HEK293 (cell line): ENCODE data around the gene PDLIM4.

ENCODE experiments used
- ATF2 ChIP-seq: fragments of 450-650 bp; formaldehyde crosslinking; IDR thresholded peaks from 2 replicates; pipeline ENCODE4 v1.5.1; 2016; ENCODE audit warnings: missing biosample characterization, missing genetic modification characterization, low read depth
- PBX3 ChIP-seq: sonication (generic); formaldehyde crosslinking; IDR thresholded peaks from 2 replicates; pipeline ENCODE4 v1.8.1; 2022; ENCODE audit warnings: mild to moderate bottlenecking, moderate library complexity, missing genetic modification reagents
- PRDM4 ChIP-seq: fragments of 450-650 bp; formaldehyde crosslinking; IDR thresholded peaks from 2 replicates; pipeline ENCODE4 v1.5.1; 2017; ENCODE audit warnings: missing biosample characterization, missing genetic modification characterization
- YY1 ChIP-seq: fragments of 450-650 bp; formaldehyde crosslinking; IDR thresholded peaks from 2 replicates; pipeline ENCODE4 v1.5.1; 2018; ENCODE audit warnings: missing biosample characterization, missing genetic modification characterization
- ZBTB7A ChIP-seq: fragments of 450-650 bp; formaldehyde crosslinking; IDR thresholded peaks from 2 replicates; pipeline ENCODE4 v1.5.1; 2016; ENCODE audit warnings: low read depth, missing biosample characterization, missing genetic modification characterization
- ZNF16 ChIP-seq: fragments of 450-650 bp; formaldehyde crosslinking; IDR thresholded peaks from 2 replicates; pipeline ENCODE4 v1.5.1; 2016; ENCODE audit warnings: low read depth, missing biosample characterization, missing genetic modification characterization
- ZNF24 ChIP-seq: fragments of 450-650 bp; formaldehyde crosslinking; IDR thresholded peaks from 2 replicates; pipeline ENCODE4 v1.5.1; 2016; ENCODE audit warnings: missing biosample characterization, missing genetic modification characterization
- ZNF280C ChIP-seq: fragments of 450-650 bp; formaldehyde crosslinking; IDR thresholded peaks from 2 replicates; pipeline ENCODE4 v1.5.1; 2016; ENCODE audit warnings: missing biosample characterization, missing genetic modification characterization
- ZNF311 ChIP-seq: fragments of 450-650 bp; formaldehyde crosslinking; IDR thresholded peaks from 2 replicates; pipeline ENCODE4 v1.5.1; 2017; ENCODE audit warnings: missing biosample characterization, missing genetic modification characterization, borderline replicate concordance
- ZNF596 ChIP-seq: fragments of 450-650 bp; IDR thresholded peaks from 2 replicates; pipeline ENCODE4 v1.5.0; 2018; ENCODE audit warnings: missing biosample characterization, mild to moderate bottlenecking, missing genetic modification characterization, moderate library complexity
- TF ChIP-seq, protein P1 (sequence below): fragments of 450-650 bp; formaldehyde crosslinking; IDR thresholded peaks from 2 replicates; pipeline ENCODE4 v1.5.1; 2016; ENCODE audit warnings: missing biosample characterization, missing genetic modification characterization
- TF ChIP-seq, protein P2 (sequence below): fragments of 450-650 bp; formaldehyde crosslinking; IDR thresholded peaks from 2 replicates; pipeline ENCODE4 v1.5.1; 2017; ENCODE audit warnings: missing biosample characterization, missing genetic modification characterization
- TF ChIP-seq, protein P3 (sequence below): fragments of 450-650 bp; formaldehyde crosslinking; IDR thresholded peaks from 2 replicates; pipeline ENCODE4 v1.5.1; 2016; ENCODE audit warnings: missing biosample characterization, missing genetic modification characterization

DNA sequence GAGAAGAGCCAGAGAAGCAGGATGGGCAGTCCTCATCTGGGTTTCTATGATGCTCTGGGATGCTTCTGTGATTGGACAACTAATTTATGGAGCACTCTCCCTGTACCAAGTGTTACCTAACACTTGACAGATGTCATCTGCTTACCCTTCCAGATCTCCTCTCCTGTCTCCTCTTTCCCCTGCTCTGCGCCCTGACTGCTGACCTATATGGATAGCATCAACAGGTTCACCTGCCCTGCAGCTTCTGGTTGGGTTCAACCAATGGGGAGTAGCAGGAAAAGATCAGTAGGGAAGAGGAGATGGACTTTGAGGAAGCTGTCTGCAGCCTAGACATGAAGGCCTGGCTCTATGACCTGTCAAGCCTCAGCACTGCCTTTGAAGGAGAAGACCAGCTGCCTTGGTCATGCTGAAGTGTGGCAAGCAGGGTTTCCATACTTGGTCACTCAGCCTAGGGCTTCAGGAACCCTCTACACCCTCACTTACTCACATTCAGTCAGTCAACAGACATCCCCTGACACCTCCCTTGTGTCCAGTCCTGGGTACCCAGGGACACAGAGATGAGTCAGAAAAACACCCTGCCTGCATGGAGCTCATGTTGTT is 18.5 kb upstream of the PDLIM4 start:
- TF ChIP-seq, protein P1, sequence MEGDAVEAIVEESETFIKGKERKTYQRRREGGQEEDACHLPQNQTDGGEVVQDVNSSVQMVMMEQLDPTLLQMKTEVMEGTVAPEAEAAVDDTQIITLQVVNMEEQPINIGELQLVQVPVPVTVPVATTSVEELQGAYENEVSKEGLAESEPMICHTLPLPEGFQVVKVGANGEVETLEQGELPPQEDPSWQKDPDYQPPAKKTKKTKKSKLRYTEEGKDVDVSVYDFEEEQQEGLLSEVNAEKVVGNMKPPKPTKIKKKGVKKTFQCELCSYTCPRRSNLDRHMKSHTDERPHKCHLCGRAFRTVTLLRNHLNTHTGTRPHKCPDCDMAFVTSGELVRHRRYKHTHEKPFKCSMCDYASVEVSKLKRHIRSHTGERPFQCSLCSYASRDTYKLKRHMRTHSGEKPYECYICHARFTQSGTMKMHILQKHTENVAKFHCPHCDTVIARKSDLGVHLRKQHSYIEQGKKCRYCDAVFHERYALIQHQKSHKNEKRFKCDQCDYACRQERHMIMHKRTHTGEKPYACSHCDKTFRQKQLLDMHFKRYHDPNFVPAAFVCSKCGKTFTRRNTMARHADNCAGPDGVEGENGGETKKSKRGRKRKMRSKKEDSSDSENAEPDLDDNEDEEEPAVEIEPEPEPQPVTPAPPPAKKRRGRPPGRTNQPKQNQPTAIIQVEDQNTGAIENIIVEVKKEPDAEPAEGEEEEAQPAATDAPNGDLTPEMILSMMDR (tag by site-specific recombination): no peak
- TF ChIP-seq PRDM4 (tag by site-specific recombination): no peak
- no peak for TF ChIP-seq PBX3 (CRISPR knock-in tag)
- no peak for TF ChIP-seq ATF2
- no peak for TF ChIP-seq ZNF24 (tag by site-specific recombination)
- no peak for TF ChIP-seq ZNF280C (tag by site-specific recombination)
- no peak for TF ChIP-seq YY1 (tag by site-specific recombination)
- TF ChIP-seq ZNF311: no peak
- TF ChIP-seq ZBTB7A: no peak
- TF ChIP-seq, protein P2, sequence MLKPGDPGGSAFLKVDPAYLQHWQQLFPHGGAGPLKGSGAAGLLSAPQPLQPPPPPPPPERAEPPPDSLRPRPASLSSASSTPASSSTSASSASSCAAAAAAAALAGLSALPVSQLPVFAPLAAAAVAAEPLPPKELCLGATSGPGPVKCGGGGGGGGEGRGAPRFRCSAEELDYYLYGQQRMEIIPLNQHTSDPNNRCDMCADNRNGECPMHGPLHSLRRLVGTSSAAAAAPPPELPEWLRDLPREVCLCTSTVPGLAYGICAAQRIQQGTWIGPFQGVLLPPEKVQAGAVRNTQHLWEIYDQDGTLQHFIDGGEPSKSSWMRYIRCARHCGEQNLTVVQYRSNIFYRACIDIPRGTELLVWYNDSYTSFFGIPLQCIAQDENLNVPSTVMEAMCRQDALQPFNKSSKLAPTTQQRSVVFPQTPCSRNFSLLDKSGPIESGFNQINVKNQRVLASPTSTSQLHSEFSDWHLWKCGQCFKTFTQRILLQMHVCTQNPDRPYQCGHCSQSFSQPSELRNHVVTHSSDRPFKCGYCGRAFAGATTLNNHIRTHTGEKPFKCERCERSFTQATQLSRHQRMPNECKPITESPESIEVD (tag by site-specific recombination): no peak
- no peak for TF ChIP-seq ZNF596 (tag by site-specific recombination)
- TF ChIP-seq, protein P3, sequence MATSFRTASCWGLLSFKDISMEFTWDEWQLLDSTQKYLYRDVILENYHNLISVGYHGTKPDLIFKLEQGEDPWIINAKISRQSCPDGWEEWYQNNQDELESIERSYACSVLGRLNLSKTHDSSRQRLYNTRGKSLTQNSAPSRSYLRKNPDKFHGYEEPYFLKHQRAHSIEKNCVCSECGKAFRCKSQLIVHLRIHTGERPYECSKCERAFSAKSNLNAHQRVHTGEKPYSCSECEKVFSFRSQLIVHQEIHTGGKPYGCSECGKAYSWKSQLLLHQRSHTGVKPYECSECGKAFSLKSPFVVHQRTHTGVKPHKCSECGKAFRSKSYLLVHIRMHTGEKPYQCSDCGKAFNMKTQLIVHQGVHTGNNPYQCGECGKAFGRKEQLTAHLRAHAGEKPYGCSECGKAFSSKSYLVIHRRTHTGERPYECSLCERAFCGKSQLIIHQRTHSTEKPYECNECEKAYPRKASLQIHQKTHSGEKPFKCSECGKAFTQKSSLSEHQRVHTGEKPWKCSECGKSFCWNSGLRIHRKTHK: no peak
- no peak for TF ChIP-seq ZNF16 (tag by site-specific recombination)
